GM12878 (cell line): ENCODE data around the gene SMARCA4. TPM values are rescaled to one million over a fixed set of nuclear protein-coding genes. Genes with fewer than 3 reads are reported as not detected.

Source experiments
- polyA plus RNA-seq, 11 experiments: library from polyadenylated mRNA; depleted of rRNA in 4 of 11; unstranded in 6 of 11; stranded (reverse) in 5 of 11; fragments of >200 nt; fragmentation: Nextera tagmentation in 4 of 11; fragmentation: Illumina TruSeq in 1 of 11; extraction: Ambion mirVana in 4 of 11; extraction: Trizol in 1 of 11; gene quantifications; 1 replicate in 1 of 11; 2 replicates in 10 of 11; pipeline versions ENCODE4 v1.2.1 to v1.2.3, GENCODE V29; 2011 to 2016; ENCODE audit warnings: inconsistent platforms in 2 of 11, missing spikeins in 2 of 11, low read depth in 1 of 11
- total RNA-seq, 4 experiments: library from RNA; depleted of rRNA in 3 of 4; stranded (reverse); fragments of >200 nt in 3 of 4; fragmentation: Illumina TruSeq in 1 of 4; extraction: Trizol in 1 of 4; gene quantifications; 2 replicates each; pipeline versions ENCODE4 v1.2.1 to v1.2.3, GENCODE V29; 2013 to 2021
- TF ChIP-seq, protein P1 (sequence below): IDR thresholded peaks from 2 replicates; pipeline ENCODE4 v1.6.1; 2012; ENCODE audit warnings: improper control_type of control experiment, low read depth, low read length; ENCODE audit not compliant: insufficient replicate concordance
- TF ChIP-seq, protein P2 (sequence below): fragments of 450-650 bp; IDR thresholded peaks from 2 replicates; pipeline ENCODE4 v1.6.1; 2018; ENCODE audit warnings: mild to moderate bottlenecking, low read depth, moderate library complexity; ENCODE audit not compliant: partially characterized antibody

SMARCA4 gene
- total and polyA plus RNA-seq, 10 of the 15 experiments (the other 5 are each of a cell fraction or from before 2014, with no cell fraction given): 22.4 to 175 (median 57.4) TPM

GRCh38 chr19:10981252-10981895 is 20.5 kb downstream of the SMARCA4 start (continued):
- TF ChIP-seq, protein P1, sequence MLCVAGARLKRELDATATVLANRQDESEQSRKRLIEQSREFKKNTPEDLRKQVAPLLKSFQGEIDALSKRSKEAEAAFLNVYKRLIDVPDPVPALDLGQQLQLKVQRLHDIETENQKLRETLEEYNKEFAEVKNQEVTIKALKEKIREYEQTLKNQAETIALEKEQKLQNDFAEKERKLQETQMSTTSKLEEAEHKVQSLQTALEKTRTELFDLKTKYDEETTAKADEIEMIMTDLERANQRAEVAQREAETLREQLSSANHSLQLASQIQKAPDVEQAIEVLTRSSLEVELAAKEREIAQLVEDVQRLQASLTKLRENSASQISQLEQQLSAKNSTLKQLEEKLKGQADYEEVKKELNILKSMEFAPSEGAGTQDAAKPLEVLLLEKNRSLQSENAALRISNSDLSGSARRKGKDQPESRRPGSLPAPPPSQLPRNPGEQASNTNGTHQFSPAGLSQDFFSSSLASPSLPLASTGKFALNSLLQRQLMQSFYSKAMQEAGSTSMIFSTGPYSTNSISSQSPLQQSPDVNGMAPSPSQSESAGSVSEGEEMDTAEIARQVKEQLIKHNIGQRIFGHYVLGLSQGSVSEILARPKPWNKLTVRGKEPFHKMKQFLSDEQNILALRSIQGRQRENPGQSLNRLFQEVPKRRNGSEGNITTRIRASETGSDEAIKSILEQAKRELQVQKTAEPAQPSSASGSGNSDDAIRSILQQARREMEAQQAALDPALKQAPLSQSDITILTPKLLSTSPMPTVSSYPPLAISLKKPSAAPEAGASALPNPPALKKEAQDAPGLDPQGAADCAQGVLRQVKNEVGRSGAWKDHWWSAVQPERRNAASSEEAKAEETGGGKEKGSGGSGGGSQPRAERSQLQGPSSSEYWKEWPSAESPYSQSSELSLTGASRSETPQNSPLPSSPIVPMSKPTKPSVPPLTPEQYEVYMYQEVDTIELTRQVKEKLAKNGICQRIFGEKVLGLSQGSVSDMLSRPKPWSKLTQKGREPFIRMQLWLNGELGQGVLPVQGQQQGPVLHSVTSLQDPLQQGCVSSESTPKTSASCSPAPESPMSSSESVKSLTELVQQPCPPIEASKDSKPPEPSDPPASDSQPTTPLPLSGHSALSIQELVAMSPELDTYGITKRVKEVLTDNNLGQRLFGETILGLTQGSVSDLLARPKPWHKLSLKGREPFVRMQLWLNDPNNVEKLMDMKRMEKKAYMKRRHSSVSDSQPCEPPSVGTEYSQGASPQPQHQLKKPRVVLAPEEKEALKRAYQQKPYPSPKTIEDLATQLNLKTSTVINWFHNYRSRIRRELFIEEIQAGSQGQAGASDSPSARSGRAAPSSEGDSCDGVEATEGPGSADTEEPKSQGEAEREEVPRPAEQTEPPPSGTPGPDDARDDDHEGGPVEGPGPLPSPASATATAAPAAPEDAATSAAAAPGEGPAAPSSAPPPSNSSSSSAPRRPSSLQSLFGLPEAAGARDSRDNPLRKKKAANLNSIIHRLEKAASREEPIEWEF: no peak
- TF ChIP-seq, protein P2, sequence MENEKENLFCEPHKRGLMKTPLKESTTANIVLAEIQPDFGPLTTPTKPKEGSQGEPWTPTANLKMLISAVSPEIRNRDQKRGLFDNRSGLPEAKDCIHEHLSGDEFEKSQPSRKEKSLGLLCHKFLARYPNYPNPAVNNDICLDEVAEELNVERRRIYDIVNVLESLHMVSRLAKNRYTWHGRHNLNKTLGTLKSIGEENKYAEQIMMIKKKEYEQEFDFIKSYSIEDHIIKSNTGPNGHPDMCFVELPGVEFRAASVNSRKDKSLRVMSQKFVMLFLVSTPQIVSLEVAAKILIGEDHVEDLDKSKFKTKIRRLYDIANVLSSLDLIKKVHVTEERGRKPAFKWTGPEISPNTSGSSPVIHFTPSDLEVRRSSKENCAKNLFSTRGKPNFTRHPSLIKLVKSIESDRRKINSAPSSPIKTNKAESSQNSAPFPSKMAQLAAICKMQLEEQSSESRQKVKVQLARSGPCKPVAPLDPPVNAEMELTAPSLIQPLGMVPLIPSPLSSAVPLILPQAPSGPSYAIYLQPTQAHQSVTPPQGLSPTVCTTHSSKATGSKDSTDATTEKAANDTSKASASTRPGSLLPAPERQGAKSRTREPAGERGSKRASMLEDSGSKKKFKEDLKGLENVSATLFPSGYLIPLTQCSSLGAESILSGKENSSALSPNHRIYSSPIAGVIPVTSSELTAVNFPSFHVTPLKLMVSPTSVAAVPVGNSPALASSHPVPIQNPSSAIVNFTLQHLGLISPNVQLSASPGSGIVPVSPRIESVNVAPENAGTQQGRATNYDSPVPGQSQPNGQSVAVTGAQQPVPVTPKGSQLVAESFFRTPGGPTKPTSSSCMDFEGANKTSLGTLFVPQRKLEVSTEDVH: no peak
